GM20431 (cell line): ENCODE measurements around the gene CYP24A1.

Source experiments
- in situ Hi-C: fragments of 300-500 bp; cut with MseI, MboI; formaldehyde crosslinking; loops from one replicate; pipeline ENCODE4 v1.15.0; 2020; ENCODE audit warnings: low sequenced_read_pairs; ENCODE audit not compliant: unreplicated experiment

CYP24A1 gene

DNA sequence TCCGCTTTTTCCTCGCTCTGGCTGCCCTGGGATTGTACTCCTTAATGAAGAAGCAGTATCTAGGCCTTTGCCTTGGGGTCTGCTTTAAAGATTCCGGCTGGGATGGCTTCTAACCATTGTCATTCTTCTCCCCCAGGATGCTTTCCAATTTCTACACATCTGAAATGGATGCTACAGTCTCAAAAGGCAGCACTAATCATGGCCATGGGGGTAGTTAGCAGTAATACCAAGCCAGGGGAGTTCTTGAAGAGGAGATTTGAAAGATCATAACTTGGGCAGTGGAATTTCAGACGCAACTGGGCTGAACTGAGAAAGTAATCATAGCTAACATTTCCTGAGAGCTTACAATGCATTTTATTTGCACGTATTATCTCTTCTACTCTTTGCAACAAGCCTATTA, 30.7 kb upstream of the CYP24A1 start:
- in situ Hi-C loops, result no loop called here

DNA sequence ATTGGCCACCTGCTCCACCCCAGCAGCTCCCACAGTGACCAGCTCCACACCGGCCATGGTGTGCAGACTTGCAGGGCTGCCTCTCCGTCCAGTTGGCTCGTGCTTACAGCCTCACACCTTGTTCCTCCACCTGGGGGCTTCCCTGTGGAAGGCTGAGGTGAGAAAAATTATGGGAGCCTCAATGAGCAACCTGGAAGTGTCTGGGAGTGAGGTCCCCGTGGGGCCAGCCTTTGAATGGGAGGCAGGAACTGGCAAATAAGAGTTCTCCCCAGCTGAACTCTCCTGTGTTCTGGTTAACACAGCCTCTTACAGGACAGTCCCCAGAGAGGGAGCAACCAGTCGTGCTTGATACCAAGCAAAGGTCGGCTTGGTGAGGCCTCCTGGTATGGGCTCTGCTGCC, 30.3 kb upstream of the CYP24A1 start:
- in situ Hi-C loops, result no loop called here

GRCh38 chr20:54203281-54203680, 29.5 kb upstream of the CYP24A1 start:
- in situ Hi-C loops, result no loop called here

DNA sequence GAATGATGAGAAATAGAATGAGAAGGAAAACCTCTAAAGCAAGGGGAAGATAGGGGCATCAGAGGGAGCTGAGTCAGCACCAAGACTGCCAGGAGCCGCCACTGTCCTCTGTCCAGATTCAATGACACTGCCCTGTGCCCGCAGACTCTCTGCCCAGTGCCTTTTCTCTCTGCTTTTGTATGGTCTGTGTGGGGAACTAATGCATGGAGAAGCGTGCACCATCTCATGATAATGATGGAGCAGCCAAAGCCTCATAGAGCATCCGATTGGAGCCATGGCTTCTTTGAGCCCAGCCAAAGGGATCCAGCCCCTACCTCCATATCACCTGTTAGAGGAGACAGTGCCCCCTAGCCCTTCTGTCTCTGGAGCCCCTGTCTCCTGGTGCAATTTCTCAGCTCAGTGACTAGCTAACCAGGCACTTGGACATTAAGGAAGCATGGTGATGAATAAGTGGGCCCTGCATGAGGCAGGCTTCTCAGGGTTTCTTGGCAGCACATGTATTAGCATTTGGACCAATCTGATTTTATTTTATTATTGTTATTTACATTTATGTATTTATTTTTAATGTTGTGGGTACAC, 27.6 kb upstream of the CYP24A1 start:
- in situ Hi-C loops, result no loop called here

DNA sequence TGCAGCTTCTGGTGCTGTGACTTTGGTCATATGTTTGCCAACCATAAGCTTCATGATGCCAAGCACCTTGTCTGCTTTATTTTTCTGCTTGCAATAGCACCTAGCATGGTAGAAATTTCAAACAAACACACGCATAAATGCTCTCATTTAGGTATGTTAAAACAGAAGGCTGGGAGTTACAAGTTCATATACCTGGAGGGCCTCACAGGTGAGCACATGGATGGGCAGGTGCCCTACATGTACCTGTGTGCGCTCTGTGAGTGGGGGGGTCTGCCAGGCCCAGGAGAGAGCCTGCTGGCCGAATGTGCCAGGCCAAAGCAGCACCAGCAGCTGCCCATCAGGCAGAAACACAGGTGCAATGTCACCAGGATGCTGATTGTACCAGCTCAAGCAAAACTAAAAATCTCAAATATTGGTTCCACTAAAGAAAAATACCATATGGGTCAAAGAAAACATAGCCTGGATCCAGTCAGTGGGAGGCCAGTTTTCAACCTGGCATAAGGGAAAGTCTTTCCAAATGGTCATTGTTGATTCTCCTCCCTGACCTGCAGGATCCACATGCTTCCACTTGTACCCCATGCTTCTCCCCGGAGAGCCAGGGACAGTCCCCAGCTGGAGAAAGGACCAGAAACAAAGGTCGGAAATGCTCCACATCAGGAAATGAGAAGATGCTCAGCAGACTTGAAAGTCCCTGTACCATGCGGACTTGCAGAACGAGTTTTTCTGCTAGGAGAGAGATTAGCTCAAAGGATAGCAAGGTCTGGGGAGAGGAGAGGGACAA, 26.9 kb upstream of the CYP24A1 start:
- in situ Hi-C loops, result no loop called here

DNA sequence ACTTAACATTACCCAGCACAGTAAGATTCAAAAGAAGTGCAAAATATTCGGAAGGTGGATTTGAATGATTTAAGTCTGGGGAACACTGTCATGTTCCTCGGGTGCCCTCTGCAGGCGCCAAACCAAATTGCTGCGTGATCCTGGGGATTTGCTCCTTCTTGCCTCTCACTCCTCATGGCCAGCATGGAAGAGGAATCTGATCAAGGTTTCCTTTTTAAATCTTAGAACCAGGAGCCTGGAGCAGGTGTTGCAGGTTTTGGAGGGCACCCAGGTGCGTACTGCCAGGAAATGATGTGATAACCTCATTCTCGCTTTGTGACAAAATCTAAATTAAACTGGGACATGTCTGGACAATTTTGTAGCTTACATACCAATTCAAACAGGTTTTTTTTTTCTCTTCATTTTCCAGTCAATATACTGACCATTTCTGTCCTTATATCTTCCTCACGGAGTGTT, 26.0 kb upstream of the CYP24A1 start:
- in situ Hi-C loops, result loop anchor here (25.0 kb wide), 1 partner anchor 637 kb away; no protein-coding TSS in a partner anchor

- in situ Hi-C loops, result loop anchor here (25.0 kb wide), 1 partner anchor 637 kb away; no protein-coding TSS in a partner anchor
Measured at GRCh38 chr20:54199283-54199682, 25.5 kb upstream of the CYP24A1 start.

GRCh38 chr20:54197621-54198604, 24.1 kb upstream of the CYP24A1 start:
- in situ Hi-C loops, result loop anchor here (25.0 kb wide), 1 partner anchor 636 kb away; no protein-coding TSS in a partner anchor

DNA sequence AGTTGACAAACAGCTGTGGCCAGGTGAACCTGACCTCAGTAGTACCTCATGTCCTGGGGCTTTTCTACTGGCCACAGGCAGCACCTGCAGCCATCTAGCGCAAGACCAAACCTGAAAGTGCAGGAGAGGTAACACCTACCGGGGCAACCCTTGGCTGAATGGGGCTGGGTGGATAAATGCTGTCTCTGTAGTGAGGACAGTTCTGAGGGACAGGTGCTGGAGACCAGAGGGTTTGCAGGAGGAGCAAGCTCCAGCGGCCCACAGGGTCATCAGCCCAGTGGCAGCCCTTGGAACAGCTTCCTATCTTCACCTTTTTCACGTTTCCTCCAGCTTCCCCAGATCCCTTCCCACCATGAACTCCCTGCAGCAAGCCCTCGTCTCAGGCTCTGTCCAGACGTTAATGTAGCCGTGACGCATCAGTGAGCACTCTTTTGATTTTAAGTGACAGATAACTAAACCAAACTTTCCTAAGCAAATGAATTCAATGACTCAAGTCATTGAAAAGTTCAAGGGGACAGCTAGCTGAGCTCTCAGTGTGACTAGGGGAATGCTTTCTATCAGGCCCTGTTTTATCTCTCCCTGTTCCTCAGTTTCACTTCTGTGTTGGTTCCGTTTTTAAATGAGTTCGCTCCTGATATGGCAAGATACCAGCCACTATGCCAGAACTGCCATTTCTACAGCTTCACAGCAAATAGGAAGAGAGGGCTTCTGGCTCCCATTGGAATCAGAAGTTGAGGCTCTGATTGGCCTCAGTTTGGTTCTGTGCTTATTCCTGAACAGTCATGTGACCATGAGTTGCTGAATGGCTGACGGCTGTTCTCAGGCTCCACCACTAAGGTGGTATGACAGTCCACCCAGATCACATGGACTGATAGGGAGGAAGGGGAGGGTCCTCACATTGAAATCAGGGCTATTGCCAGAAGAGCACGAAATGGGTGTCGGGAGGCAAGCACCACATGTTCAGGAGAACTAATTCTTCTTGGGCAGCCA, 22.0 kb upstream of the CYP24A1 start:
- in situ Hi-C loops, result loop anchor here (25.0 kb wide), 1 partner anchor 633 kb away; no protein-coding TSS in a partner anchor

DNA sequence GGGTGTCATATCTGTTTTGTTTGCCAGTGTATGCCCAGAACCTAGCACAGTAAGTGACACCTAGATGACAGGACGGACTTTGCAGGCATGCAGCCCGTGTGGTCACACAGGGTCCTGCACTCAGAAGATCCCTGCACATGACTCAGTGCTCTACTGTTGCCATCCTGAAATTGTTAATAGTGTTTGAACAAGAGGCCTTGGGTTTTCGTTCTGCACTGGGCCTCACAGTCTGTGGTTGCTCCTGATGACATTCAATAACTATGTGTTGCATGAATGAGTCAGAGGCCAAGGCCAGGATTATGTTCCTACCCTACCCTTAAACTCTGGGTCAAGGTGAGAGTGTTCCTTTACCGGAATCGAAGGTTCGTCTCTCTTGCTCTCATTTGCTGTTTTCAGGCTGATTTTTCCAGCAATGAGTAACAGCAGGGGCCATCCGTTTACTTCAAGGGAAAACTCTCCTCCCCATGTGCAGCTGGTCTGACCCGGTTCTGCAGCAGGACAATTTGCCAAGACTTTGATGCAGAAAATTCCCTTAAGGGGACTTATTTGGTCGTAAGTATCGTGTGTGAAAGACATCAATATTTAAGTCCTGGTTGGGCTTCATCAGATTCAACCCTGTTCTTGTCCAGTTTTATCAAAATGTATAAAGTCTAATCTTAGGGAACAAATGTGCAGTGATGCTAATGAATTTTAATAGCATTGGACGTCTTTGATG, 21.1 kb upstream of the CYP24A1 start:
- in situ Hi-C loops, result loop anchor here (5.0 to 25.0 kb wide), 2 partner anchors 98 to 633 kb away; no protein-coding TSS in a partner anchor

- in situ Hi-C loops, result loop anchor here (5.0 to 25.0 kb wide), 2 partner anchors 97 to 632 kb away; no protein-coding TSS in a partner anchor
Measured at GRCh38 chr20:54193817-54194216, 20.0 kb upstream of the CYP24A1 start.

DNA sequence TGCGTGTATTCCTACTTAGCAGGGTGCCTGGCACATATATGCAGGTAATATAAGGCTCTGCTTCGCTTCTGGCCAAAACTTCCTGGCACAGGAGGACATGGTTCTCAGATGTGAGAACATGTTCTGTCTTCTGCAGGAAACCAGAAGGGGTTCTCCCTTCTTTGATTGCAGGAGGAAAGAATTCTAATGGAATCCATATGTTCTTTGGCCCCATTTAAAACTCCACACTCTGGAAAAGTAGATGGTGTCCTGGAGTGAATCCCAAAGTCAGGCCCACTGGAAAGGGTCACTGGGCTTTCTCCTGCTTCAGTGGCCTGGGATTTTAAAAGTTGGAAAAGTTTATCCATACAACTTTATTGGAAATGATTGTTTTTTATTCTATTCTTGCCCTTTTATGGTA, 16.4 kb upstream of the CYP24A1 start:
- in situ Hi-C loops, result loop anchor here (5.0 to 25.0 kb wide), 2 partner anchors 93 to 628 kb away; no protein-coding TSS in a partner anchor

GRCh38 chr20:54189630-54190029, 15.8 kb upstream of the CYP24A1 start:
- in situ Hi-C loops, result loop anchor here (5.0 to 25.0 kb wide), 2 partner anchors 92 to 627 kb away; no protein-coding TSS in a partner anchor

DNA sequence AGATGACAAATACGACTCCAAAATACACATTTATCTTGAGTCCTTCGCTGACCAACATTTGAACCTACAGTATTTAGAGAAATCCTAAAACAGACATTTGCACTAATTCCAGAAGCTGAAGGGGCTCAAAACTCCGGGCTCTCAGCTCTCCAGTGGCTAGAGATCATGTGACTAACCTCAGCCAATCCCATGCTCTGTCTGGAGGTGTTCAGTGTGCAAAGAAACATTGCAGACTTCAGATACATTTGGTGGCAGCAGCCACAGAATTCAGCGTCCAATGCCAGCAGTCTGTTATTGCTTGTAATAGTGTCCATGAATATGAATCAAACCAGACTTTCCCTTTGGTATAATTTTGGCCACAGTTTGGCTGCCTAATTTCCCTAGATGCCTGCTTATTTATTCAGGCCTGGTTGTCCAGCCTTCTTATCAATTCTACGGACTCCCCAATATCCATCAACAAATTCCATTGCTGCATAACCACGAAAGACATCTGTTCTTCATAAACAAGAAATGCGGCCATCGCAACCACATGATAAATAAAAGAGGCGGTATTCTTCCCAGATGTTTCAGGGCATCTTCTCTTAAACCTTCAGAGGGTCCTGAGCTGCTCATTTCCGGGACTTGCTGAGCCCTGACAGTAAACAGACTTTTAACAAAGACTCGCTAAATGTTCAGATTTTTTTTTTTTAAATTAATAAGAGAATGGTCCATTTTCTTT, 14.5 kb upstream of the CYP24A1 start:
- in situ Hi-C loops, result loop anchor here (25.0 kb wide), 1 partner anchor 626 kb away; no protein-coding TSS in a partner anchor

DNA sequence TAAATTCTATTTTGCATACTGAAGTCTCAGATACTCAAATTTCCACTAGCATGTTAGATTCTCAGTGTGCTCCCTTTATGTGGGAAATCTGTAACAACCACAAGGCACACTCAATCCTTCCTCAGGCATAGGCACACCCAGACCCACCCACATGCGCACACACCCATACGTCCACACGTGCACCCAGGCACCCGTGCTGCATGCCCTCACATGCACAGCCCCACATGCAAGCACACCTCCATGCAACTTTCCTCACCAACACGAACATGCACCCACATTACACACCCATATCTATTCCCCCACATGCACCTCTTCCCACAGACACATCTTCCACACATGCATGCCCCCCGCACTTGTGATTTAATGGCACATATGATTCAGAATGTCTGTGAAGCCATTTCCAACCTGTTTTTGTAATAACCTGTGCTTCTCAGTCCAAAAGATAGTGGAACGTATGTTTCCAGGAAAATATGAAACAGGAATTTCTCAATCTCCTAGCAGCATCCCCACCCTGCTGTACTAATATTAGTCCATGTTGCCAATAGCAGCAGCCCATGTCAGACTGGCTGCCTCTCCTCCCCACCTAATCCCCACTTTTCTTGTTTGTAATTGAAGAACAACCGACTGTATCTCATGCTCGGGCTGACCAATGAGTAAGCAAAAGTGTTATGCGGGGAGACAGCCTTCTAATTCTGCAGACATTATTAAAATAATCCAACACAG, 11.3 kb upstream of the CYP24A1 start:
- in situ Hi-C loops, result loop anchor here (25.0 kb wide), 1 partner anchor 623 kb away; no protein-coding TSS in a partner anchor

DNA sequence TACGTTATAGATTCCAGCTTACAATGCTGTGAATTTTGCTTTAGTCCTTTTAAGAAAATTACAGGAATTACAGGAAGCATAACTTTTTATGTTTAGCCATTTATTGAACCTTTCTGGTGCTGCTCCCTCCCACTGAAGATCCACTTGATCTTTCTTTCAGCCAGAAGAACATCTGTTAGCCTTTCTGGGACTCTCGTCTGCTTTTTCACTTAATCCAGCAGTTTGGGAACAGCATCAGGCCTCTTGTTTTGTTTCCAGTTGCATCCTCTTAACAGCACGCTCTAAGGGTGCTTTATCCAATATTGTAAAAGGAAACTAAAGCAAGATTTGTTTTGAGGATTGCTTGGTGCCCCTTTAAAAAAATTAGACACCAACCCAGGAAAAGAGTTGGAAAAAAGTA, 10.3 kb upstream of the CYP24A1 start:
- in situ Hi-C loops, result loop anchor here (25.0 kb wide), 1 partner anchor 622 kb away; no protein-coding TSS in a partner anchor

DNA sequence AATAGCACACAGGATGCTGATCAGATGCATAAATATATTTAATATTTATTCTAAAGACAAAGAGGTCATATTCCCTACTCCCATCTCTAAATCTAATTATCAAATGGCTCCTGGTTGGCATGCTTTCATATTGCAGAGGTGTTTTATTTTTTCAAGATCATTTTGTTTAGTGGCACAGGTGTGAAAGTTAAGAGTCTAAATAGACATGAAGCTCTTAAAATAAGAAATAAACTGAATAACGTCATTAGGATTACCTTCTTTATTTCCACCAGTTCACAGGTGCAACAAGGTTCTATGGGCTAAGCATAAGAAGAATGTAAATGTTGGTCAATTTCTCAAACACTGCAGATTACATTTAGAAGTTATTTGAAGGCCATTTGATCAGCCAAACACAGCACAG, 7.1 kb upstream of the CYP24A1 start:
- in situ Hi-C loops, result loop anchor here (25.0 kb wide), 1 partner anchor 619 kb away; no protein-coding TSS in a partner anchor
